Activated CD4-positive, alpha-beta memory T cell treated with anti-CD3 and anti-CD28 coated beads, Interleukin-2, amount 10 ng/mL, durations not matched to agents 7 days and 5 days (primary cell): ENCODE data around the gene PNMA3. TPM values are rescaled to one million over a fixed set of nuclear protein-coding genes. Genes with fewer than 3 reads are reported as not detected.
"Not testable (repeated sequence)": the region's sequence is repeated elsewhere in the genome, so short reads cannot be mapped to it uniquely, and the experiment has no call there.

Source experiments
- CTCF ChIA-PET: fragments of 350-600 bp; sonication (Branson Sonifier 250); formaldehyde crosslinking; loops from one replicate; lab custom pipeline; 2021; ENCODE audit warnings: antibody characterized with exemption, inconsistent platforms; lab: Charles Lee
- POLR2A ChIA-PET: fragments of 350-600 bp; sonication (Branson Sonifier 250); formaldehyde crosslinking; loops from one replicate; lab custom pipeline; 2021; ENCODE audit warnings: antibody characterized with exemption; lab: Charles Lee
- DNase-seq: peaks from one replicate; pipeline ENCODE4 v3.0.0-alpha.2; 2020
- H3K27ac Mint-ChIP-seq: one replicate; pipeline ENCODE4 v1.8.0; 2021; ENCODE audit warnings: mild to moderate bottlenecking, mixed read lengths
- H3K27me3 Mint-ChIP-seq: one replicate; pipeline ENCODE4 v1.8.0; 2021; ENCODE audit warnings: mixed read lengths
- H3K36me3 Mint-ChIP-seq: one replicate; pipeline ENCODE4 v1.8.0; 2021; ENCODE audit warnings: low read depth, mixed read lengths
- H3K4me1 Mint-ChIP-seq: one replicate; pipeline ENCODE4 v1.8.0; 2021; ENCODE audit warnings: mixed read lengths
- H3K4me3 Mint-ChIP-seq: one replicate; pipeline ENCODE4 v1.8.0; 2021; ENCODE audit warnings: mild to moderate bottlenecking, mixed read lengths
- H3K9me3 Mint-ChIP-seq: one replicate; pipeline ENCODE4 v1.8.0; 2021; ENCODE audit warnings: mixed read lengths
- total RNA-seq, 2 experiments: library from RNA; stranded (reverse); gene quantifications; one replicate each; pipeline ENCODE4 v1.2.3, GENCODE V29; 2021

Gene PNMA3
- 1 to 10 TPM; 3.3 to 3.6 TPM for total RNA-seq

GRCh38 chrX:153055871-153056749 is at the start of gene PNMA3:
Gene PNMA3 (plus strand): TSS chrX:153056470. CDS start chrX:153057056, 586 bp downstream.
- Mint-ChIP-seq H3K27me3 (no peaks in the 10 kb centered on the region), H3K27ac (no peak within 1 kb of the TSS)
- DNase-seq = no peak

DNA sequence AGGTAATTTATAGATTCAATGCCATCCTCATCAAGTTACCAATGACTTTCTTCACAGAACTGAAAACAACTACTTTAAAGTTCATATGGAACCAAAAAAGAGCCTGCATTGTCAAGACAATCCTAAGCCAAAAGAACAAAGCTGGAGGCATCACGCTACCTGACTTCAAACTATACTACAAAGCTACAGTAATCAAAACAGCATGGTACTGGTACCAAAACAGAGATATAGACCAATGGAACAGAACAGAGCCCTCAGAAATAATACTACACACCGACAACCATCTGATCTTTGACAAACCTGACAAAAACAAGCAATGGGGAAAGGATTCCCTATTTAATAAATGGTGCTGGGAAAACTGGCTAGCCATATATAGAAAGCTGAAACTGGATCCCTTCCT is 39.1 kb upstream of the PNMA3 start:
- H3K27ac Mint-ChIP-seq, DNase-seq, POLR2A ChIA-PET, H3K9me3 Mint-ChIP-seq, H3K36me3 Mint-ChIP-seq, H3K4me3 Mint-ChIP-seq, CTCF ChIA-PET: not testable (repeated sequence)
- Mint-ChIP-seq H3K27me3 (peaks cover 14% of the 10 kb centered on the region), H3K4me1 (peaks cover 17% of the 10 kb centered on the region)

More at GRCh38 chrX:153055871-153056749, at the start of gene PNMA3:
- Mint-ChIP-seq H3K4me1 (no peaks in the 10 kb centered on the region), H3K9me3 (no peaks in the 10 kb centered on the region), H3K4me3 (no peak within 1 kb of the TSS), H3K36me3 (no peaks in the 10 kb centered on the region)
- ChIA-PET POLR2A (no interaction called here), CTCF (no interaction called here)

DNA sequence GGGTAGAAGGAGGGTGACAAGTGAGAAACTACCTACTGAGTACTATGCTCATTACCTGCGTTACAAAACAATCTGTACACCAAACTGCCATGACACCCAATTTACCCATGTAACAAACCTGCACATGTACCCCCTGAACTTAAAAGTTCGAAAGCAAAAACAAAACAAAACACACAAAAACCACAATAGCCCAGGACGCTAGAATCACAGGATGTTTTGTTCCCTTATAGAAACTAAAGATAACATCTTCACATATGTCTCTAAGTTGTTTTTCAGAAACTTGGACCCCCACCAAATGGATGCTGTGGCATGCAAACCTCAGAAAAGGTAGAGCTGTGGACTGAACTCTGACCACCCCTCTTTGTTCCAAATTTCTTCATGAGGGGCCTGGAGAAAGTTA is 37.1 kb upstream of the PNMA3 start:
- peaks cover 17% of the 10 kb centered on the region for H3K4me1 Mint-ChIP-seq
- no peaks in the 10 kb centered on the region for H3K9me3 Mint-ChIP-seq
- H3K27me3 Mint-ChIP-seq = peaks cover 11% of the 10 kb centered on the region
- ChIA-PET POLR2A (no interaction called here), CTCF (no interaction called here)
- H3K36me3 Mint-ChIP-seq = peaks cover 2% of the 10 kb centered on the region
- DNase-seq = no peak
- H3K4me3 Mint-ChIP-seq = peak overlapping the region; percentile 27
- peak overlapping the region; percentile 86 for H3K27ac Mint-ChIP-seq

DNA sequence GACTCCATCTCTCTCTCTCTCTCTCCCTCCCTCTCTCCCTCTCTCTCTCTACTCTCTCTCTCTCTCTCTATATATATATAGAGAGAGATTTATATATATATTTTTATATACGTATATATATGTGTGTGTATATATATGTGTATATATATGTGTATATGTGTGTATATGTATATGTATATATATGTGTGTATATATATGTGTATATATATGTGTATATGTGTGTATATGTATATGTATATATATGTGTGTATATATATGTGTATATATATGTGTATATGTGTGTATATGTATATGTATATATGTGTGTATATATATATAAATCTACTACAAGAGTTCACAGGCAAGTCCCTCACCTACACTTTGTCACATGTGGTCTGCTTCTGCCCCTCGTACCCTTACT is 29.8 kb upstream of the PNMA3 start:
- CTCF ChIA-PET, POLR2A ChIA-PET, H3K27me3 Mint-ChIP-seq, H3K9me3 Mint-ChIP-seq, H3K4me1 Mint-ChIP-seq, H3K36me3 Mint-ChIP-seq, H3K4me3 Mint-ChIP-seq, H3K27ac Mint-ChIP-seq, DNase-seq: not testable (repeated sequence)

- DNase-seq, H3K9me3 Mint-ChIP-seq, POLR2A ChIA-PET, H3K36me3 Mint-ChIP-seq, CTCF ChIA-PET, H3K4me3 Mint-ChIP-seq, H3K27me3 Mint-ChIP-seq, H3K27ac Mint-ChIP-seq: not testable (repeated sequence)
- peaks cover 14% of the 10 kb centered on the region for H3K4me1 Mint-ChIP-seq
Measured at GRCh38 chrX:153028487-153028886, 27.8 kb upstream of the PNMA3 start.

DNA sequence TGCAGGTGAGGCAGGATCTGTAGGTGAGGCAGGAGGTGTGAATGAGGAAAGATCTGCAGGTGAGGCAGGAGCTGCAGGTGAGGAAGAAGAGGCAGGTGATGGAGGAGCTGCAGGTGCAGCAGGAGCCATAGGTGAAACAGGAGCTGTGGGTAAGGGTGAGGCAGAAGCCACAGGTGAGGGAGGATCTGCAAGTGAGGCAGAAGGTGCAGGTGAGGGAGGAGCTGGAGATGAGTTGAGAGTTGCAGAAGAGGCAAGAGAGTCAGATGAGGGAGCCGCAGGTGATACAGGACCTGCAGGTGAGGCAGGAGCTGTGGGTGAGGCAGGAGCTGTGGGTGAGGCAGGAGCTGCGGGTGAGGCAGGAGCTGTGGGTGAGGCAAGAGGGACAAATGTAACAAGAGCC is 27.1 kb upstream of the PNMA3 start:
- DNase-seq = no peak
- H3K36me3 Mint-ChIP-seq = no peaks in the 10 kb centered on the region
- CTCF ChIA-PET = no interaction called here
- peaks cover 20% of the 10 kb centered on the region for H3K4me1 Mint-ChIP-seq
- H3K27ac Mint-ChIP-seq = no peak overlapping the region
- no peaks in the 10 kb centered on the region for H3K9me3 Mint-ChIP-seq
- H3K4me3 Mint-ChIP-seq = no peak overlapping the region
- POLR2A ChIA-PET = no interaction called here
- no peaks in the 10 kb centered on the region for H3K27me3 Mint-ChIP-seq

DNA sequence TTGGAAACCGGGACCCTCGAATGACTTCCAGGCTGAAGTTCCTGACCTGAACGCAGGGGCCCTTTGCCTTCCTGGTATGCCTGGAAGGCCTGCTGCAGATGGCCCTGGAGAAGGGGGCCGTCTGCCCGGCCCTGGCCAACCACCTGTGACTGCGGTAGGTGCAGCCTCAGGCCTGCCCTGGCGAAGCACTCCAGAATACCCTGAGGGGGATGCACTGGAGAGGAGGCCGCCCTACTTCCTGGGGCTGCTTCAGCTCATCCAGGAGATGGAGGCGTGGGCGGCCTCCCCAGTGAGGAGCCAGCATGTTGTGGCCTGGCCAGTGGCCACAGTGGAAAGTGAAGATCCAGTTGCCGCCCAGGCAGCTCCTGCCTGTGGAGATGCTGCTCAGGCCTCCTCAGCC is 26.4 kb upstream of the PNMA3 start:
- peaks cover 24% of the 10 kb centered on the region for H3K4me1 Mint-ChIP-seq
- POLR2A ChIA-PET = no interaction called here
- CTCF ChIA-PET = no interaction called here

GRCh38 chrX:153030801-153031200 is 25.5 kb upstream of the PNMA3 start:
- Mint-ChIP-seq H3K27me3 (no peaks in the 10 kb centered on the region), H3K9me3 (no peaks in the 10 kb centered on the region), H3K27ac (no peak overlapping the region), H3K4me1 (peaks cover 24% of the 10 kb centered on the region), H3K4me3 (no peak overlapping the region), H3K36me3 (no peaks in the 10 kb centered on the region)
- CTCF ChIA-PET = interaction anchor here (1.2 to 2.5 kb wide), 2 partner anchors 89 to 579 kb away, joined by 3 to 12 read pairs; no protein-coding TSS in a partner anchor
- DNase-seq = no peak
- POLR2A ChIA-PET = interaction anchor here (2.4 kb wide), 1 partner anchor 41 kb away, joined by 7 read pairs; no protein-coding TSS in a partner anchor

More for the DNA sequence above, 26.4 kb upstream of the PNMA3 start:
- Mint-ChIP-seq H3K27ac (no peak overlapping the region), H3K27me3 (no peaks in the 10 kb centered on the region), H3K36me3 (no peaks in the 10 kb centered on the region), H3K4me3 (no peak overlapping the region), H3K9me3 (no peaks in the 10 kb centered on the region)
- no peak for DNase-seq

DNA sequence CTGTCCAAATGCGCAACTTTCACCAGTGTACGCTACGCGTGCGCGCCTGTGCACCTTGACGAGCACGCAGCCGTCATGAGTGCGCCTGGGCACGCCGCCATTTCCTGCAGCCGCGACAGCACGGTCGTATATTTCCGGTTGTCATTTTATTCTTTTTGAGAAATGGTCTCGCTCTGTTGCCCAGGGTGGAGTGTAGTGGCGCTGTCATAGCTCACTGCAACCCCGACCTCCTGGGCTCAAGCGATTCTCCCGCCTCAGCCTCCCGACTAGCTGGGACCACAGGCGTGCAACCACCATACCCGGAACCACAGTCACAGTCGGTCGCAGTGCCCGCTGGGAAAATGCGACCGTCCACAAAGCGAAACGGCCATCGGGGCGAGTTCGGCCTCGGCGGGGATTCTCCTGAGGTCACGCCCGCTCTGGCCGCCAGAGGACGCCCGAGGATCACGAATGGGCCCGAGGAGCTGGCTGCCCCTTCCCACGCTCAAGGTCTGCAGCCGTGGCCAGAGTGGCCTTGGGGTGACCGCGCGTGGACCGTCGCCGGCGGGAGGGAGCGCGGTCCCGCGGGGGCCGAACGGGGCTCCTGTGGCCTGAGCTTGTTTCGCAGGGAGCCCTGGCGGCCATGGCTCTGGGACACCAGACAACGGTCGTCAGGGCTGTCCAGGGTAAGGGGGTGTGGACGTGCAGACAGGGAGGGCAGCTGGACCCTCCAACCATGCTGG is 23.7 kb upstream of the PNMA3 start:
- Mint-ChIP-seq H3K4me1 (peaks cover 24% of the 10 kb centered on the region), H3K4me3 (peak overlapping the region; percentile 81), H3K9me3 (no peaks in the 10 kb centered on the region), H3K27me3 (no peaks in the 10 kb centered on the region), H3K27ac (peak overlapping the region; percentile 91), H3K36me3 (no peaks in the 10 kb centered on the region)
- DNase-seq = peak; percentile 74
- CTCF ChIA-PET = interaction anchor here (1.0 to 2.5 kb wide), 14 partner anchors 19 to 636 kb away, joined by 3 to 13 read pairs (median 4); partner anchors contain the start of gene HAUS7
- POLR2A ChIA-PET = interaction anchor here (1.1 to 2.4 kb wide), 2 partner anchors 43 to 92 kb away, joined by 4 to 7 read pairs; no protein-coding TSS in a partner anchor

DNA sequence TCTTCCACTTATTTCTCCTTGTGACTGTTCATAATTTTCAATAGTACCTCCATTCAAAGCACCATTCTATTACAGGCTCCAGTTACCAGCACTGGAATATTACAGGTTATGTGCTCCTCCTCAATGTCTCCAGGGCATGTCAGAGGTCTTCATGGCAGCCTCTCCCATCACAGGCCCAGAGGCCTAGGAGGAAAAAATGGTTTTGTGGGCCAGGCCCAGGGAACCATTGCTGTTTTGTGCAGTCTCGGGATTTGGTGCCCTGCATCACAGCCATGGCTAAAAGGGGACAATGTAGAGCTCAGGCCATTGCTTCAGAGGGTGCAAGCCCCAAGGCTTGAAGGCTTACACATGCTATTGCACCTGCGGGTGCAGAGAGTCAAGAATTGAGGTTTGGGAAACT is 7.2 kb upstream of the PNMA3 start:
- POLR2A ChIA-PET = no interaction called here
- no peak overlapping the region for H3K4me3 Mint-ChIP-seq
- H3K9me3 Mint-ChIP-seq = peaks cover 10% of the 10 kb centered on the region
- CTCF ChIA-PET = no interaction called here
- H3K4me1 Mint-ChIP-seq = no peaks in the 10 kb centered on the region
- no peak for DNase-seq
- H3K27ac Mint-ChIP-seq = no peak overlapping the region
- H3K36me3 Mint-ChIP-seq = peaks cover 19% of the 10 kb centered on the region
- H3K27me3 Mint-ChIP-seq = no peaks in the 10 kb centered on the region

- CTCF ChIA-PET = no interaction called here
- Mint-ChIP-seq H3K4me1 (no peaks in the 10 kb centered on the region), H3K27ac (no peak overlapping the region), H3K36me3 (peaks cover 19% of the 10 kb centered on the region), H3K9me3 (peaks cover 10% of the 10 kb centered on the region), H3K27me3 (no peaks in the 10 kb centered on the region), H3K4me3 (no peak overlapping the region)
- POLR2A ChIA-PET = no interaction called here
- DNase-seq = no peak
Measured at GRCh38 chrX:153052534-153052933, 3.7 kb upstream of the PNMA3 start.

GRCh38 chrX:153057281-153057680 is 1.0 kb downstream of the PNMA3 start:
- no peaks in the 10 kb centered on the region for H3K9me3 Mint-ChIP-seq
- POLR2A ChIA-PET = no interaction called here
- DNase-seq = no peak
- H3K36me3 Mint-ChIP-seq = no peaks in the 10 kb centered on the region
- CTCF ChIA-PET = no interaction called here
- H3K27ac Mint-ChIP-seq = no peak overlapping the region
- no peak overlapping the region for H3K4me3 Mint-ChIP-seq
- H3K4me1 Mint-ChIP-seq = no peaks in the 10 kb centered on the region
- H3K27me3 Mint-ChIP-seq = no peaks in the 10 kb centered on the region
